Activated naive CD8-positive, alpha-beta T cell treated with anti-CD3 and anti-CD28 coated beads, Interleukin-2, amount 50 U/mL, for 24 hours (primary cell): ENCODE results near the gene ITIH5.
"Not testable (repeated sequence)": the region's sequence is repeated elsewhere in the genome, so short reads cannot be mapped to it uniquely, and the experiment has no call there.

ENCODE experiments used
- ATAC-seq: fragments of 150-1000 bp; cut with Tn5 transposase; one replicate; pipeline ENCODE4 v1.10.0; 2021
- DNase-seq: peaks from one replicate; pipeline ENCODE4 v3.0.0; 2021
- H3K27ac Mint-ChIP-seq: one replicate; pipeline ENCODE4 v1.8.0; 2021; ENCODE audit warnings: mild to moderate bottlenecking, mixed read lengths
- H3K27me3 Mint-ChIP-seq: one replicate; pipeline ENCODE4 v1.8.0; 2021; ENCODE audit warnings: mixed read lengths
- H3K36me3 Mint-ChIP-seq: one replicate; pipeline ENCODE4 v1.8.0; 2021; ENCODE audit warnings: low read depth, mixed read lengths
- H3K4me1 Mint-ChIP-seq: one replicate; pipeline ENCODE4 v1.8.0; 2021; ENCODE audit warnings: mixed read lengths
- H3K4me3 Mint-ChIP-seq: one replicate; pipeline ENCODE4 v1.8.0; 2021; ENCODE audit warnings: mild to moderate bottlenecking, moderate library complexity, mixed read lengths
- H3K9me3 Mint-ChIP-seq: one replicate; pipeline ENCODE4 v1.8.0; 2021; ENCODE audit warnings: mixed read lengths

ITIH5 gene

GRCh38 chr10:7667262-7668141, 736 bp upstream of the ITIH5 start:
- H3K27me3 Mint-ChIP-seq, result peaks cover 58% of the 10 kb centered on the region
- H3K4me1 Mint-ChIP-seq, result peaks cover 12% of the 10 kb centered on the region
- H3K27ac Mint-ChIP-seq, result no peak overlapping the region
- no peaks in the 10 kb centered on the region for H3K36me3 Mint-ChIP-seq
- ATAC-seq (no peak), DNase-seq (no peak)
- no peaks in the 10 kb centered on the region for H3K9me3 Mint-ChIP-seq
- H3K4me3 Mint-ChIP-seq, result peak overlapping the region; percentile 55

- H3K36me3 Mint-ChIP-seq, result no peaks in the 10 kb centered on the region
- H3K9me3 Mint-ChIP-seq, result no peaks in the 10 kb centered on the region
- DNase-seq (no peak), ATAC-seq (no peak)
- H3K4me3 Mint-ChIP-seq, result peak overlapping the region; percentile 63
- peaks cover 12% of the 10 kb centered on the region for H3K4me1 Mint-ChIP-seq
- no peak overlapping the region for H3K27ac Mint-ChIP-seq
- H3K27me3 Mint-ChIP-seq, result peaks cover 55% of the 10 kb centered on the region
Measured at GRCh38 chr10:7665767-7666166, 999 bp downstream of the ITIH5 start.

- H3K4me3 Mint-ChIP-seq, result no peak overlapping the region
- DNase-seq (no peak), ATAC-seq (no peak)
- no peaks in the 10 kb centered on the region for H3K36me3 Mint-ChIP-seq
- H3K27me3 Mint-ChIP-seq, result peaks cover 53% of the 10 kb centered on the region
- H3K9me3 Mint-ChIP-seq, result no peaks in the 10 kb centered on the region
- H3K4me1 Mint-ChIP-seq, result peaks cover 12% of the 10 kb centered on the region
- no peak overlapping the region for H3K27ac Mint-ChIP-seq
Measured at GRCh38 chr10:7664707-7665106, 2.1 kb downstream of the ITIH5 start.

GRCh38 chr10:7662522-7662921, 4.2 kb downstream of the ITIH5 start:
- peaks cover 9% of the 10 kb centered on the region for H3K4me1 Mint-ChIP-seq
- H3K27me3 Mint-ChIP-seq, result peaks cover 53% of the 10 kb centered on the region
- no peak for ATAC-seq
- H3K36me3 Mint-ChIP-seq, result no peaks in the 10 kb centered on the region
- no peak overlapping the region for H3K4me3 Mint-ChIP-seq
- no peaks in the 10 kb centered on the region for H3K9me3 Mint-ChIP-seq
- DNase-seq, result no peak
- H3K27ac Mint-ChIP-seq, result no peak overlapping the region

GRCh38 chr10:7659560-7659959, 7.2 kb downstream of the ITIH5 start:
- H3K27me3 Mint-ChIP-seq, result peaks cover 34% of the 10 kb centered on the region

GRCh38 chr10:7657552-7657951, 9.2 kb downstream of the ITIH5 start:
- ATAC-seq (no peak), DNase-seq (no peak)
- H3K27ac Mint-ChIP-seq, result no peak overlapping the region
- H3K27me3 Mint-ChIP-seq, result peaks cover 23% of the 10 kb centered on the region
- H3K36me3 Mint-ChIP-seq, result no peaks in the 10 kb centered on the region
- no peak overlapping the region for H3K4me3 Mint-ChIP-seq
- no peaks in the 10 kb centered on the region for H3K9me3 Mint-ChIP-seq
- no peaks in the 10 kb centered on the region for H3K4me1 Mint-ChIP-seq

More at GRCh38 chr10:7659560-7659959, 7.2 kb downstream of the ITIH5 start:
- no peak for ATAC-seq
- Mint-ChIP-seq H3K4me1 (no peaks in the 10 kb centered on the region), H3K36me3 (no peaks in the 10 kb centered on the region), H3K4me3 (no peak overlapping the region), H3K27ac (no peak overlapping the region), H3K9me3 (no peaks in the 10 kb centered on the region)
- DNase-seq, result no peak

- not testable (repeated sequence) for H3K9me3 Mint-ChIP-seq, H3K4me1 Mint-ChIP-seq, DNase-seq, H3K4me3 Mint-ChIP-seq, ATAC-seq, H3K36me3 Mint-ChIP-seq, H3K27ac Mint-ChIP-seq
- H3K27me3 Mint-ChIP-seq, result peaks cover 21% of the 10 kb centered on the region
Measured at GRCh38 chr10:7657079-7657478, 9.7 kb downstream of the ITIH5 start.

- no peaks in the 10 kb centered on the region for H3K9me3 Mint-ChIP-seq
- peaks cover 10% of the 10 kb centered on the region for H3K27me3 Mint-ChIP-seq
- no peaks in the 10 kb centered on the region for H3K4me1 Mint-ChIP-seq
- H3K27ac Mint-ChIP-seq, result no peak overlapping the region
- DNase-seq (no peak), ATAC-seq (no peak)
- H3K4me3 Mint-ChIP-seq, result no peak overlapping the region
- H3K36me3 Mint-ChIP-seq, result no peaks in the 10 kb centered on the region
Measured at GRCh38 chr10:7651853-7652470, 14.8 kb downstream of the ITIH5 start.

- Mint-ChIP-seq H3K27me3 (peaks cover 10% of the 10 kb centered on the region), H3K4me1 (no peaks in the 10 kb centered on the region), H3K27ac (no peak overlapping the region), H3K9me3 (no peaks in the 10 kb centered on the region), H3K36me3 (no peaks in the 10 kb centered on the region), H3K4me3 (no peak overlapping the region)
- DNase-seq (no peak), ATAC-seq (peak; percentile 68)
Measured at GRCh38 chr10:7649673-7650300, 17.0 kb downstream of the ITIH5 start.

- no peak overlapping the region for H3K27ac Mint-ChIP-seq
- no peak overlapping the region for H3K4me3 Mint-ChIP-seq
- no peak for ATAC-seq
Measured at GRCh38 chr10:7647062-7647664, 19.6 kb downstream of the ITIH5 start.

GRCh38 chr10:7642491-7643011, 24.2 kb downstream of the ITIH5 start:
- H3K27me3 Mint-ChIP-seq, result peaks cover 15% of the 10 kb centered on the region
- ATAC-seq, result no peak

More at GRCh38 chr10:7647062-7647664, 19.6 kb downstream of the ITIH5 start:
- Mint-ChIP-seq H3K36me3 (no peaks in the 10 kb centered on the region), H3K4me1 (no peaks in the 10 kb centered on the region), H3K27me3 (peaks cover 7% of the 10 kb centered on the region), H3K9me3 (no peaks in the 10 kb centered on the region)
- DNase-seq, result no peak

GRCh38 chr10:7635408-7636125, 31.2 kb downstream of the ITIH5 start:
- H3K36me3 Mint-ChIP-seq, result no peaks in the 10 kb centered on the region
- peaks cover 9% of the 10 kb centered on the region for H3K9me3 Mint-ChIP-seq
- no peak overlapping the region for H3K4me3 Mint-ChIP-seq
- peaks cover 21% of the 10 kb centered on the region for H3K27me3 Mint-ChIP-seq
- H3K27ac Mint-ChIP-seq, result no peak overlapping the region
- ATAC-seq (no peak), DNase-seq (no peak)
- H3K4me1 Mint-ChIP-seq, result no peaks in the 10 kb centered on the region

More at GRCh38 chr10:7642491-7643011, 24.2 kb downstream of the ITIH5 start:
- no peaks in the 10 kb centered on the region for H3K36me3 Mint-ChIP-seq
- H3K4me3 Mint-ChIP-seq, result no peak overlapping the region
- no peak overlapping the region for H3K27ac Mint-ChIP-seq
- H3K4me1 Mint-ChIP-seq, result no peaks in the 10 kb centered on the region
- DNase-seq, result no peak
- H3K9me3 Mint-ChIP-seq, result peaks cover 9% of the 10 kb centered on the region

GRCh38 chr10:7634142-7634894, 32.4 kb downstream of the ITIH5 start:
- Mint-ChIP-seq H3K27ac (no peak overlapping the region), H3K36me3 (no peaks in the 10 kb centered on the region), H3K4me3 (no peak overlapping the region), H3K9me3 (peaks cover 9% of the 10 kb centered on the region), H3K27me3 (peaks cover 14% of the 10 kb centered on the region), H3K4me1 (no peaks in the 10 kb centered on the region)
- ATAC-seq (no peak), DNase-seq (no peak)
